ENCODE results near the gene LELP1.
"Not testable (repeated sequence)": the region's sequence is repeated elsewhere in the genome, so short reads cannot be mapped to it uniquely, and the experiment has no call there.

LELP1 gene

GRCh38 chr1:153203130-153203529, at the start of gene LELP1:
Gene LELP1, plus strand, starts transcription at chr1:153203430. Its CDS starts 1,278 bp downstream, at chr1:153204708.
- no peak for DNase-seq (ENCODE audit: low read depth in 3 of 3)

- no peak for DNase-seq (ENCODE audit: low read depth in 3 of 3)
Observed at GRCh38 chr1:153155541-153155940, 47.7 kb upstream of the LELP1 start.

- DNase-seq (ENCODE audit: low read depth in 3 of 3), result no peak
Observed at GRCh38 chr1:153168686-153169085, 34.5 kb upstream of the LELP1 start.

GRCh38 chr1:153174624-153175023, 28.6 kb upstream of the LELP1 start:
- DNase-seq (ENCODE audit: low read depth in 3 of 3), result no peak

GRCh38 chr1:153178922-153179321, 24.3 kb upstream of the LELP1 start:
- no peak for DNase-seq (ENCODE audit: low read depth in 3 of 3)

- DNase-seq (ENCODE audit: low read depth in 3 of 3), result no peak
Observed at GRCh38 chr1:153180556-153180955, 22.7 kb upstream of the LELP1 start.

GRCh38 chr1:153188301-153188700, 14.9 kb upstream of the LELP1 start:
- not testable (repeated sequence) for DNase-seq (ENCODE audit: low read depth in 3 of 3)

GRCh38 chr1:153190373-153190772, 12.9 kb upstream of the LELP1 start:
- DNase-seq (ENCODE audit: low read depth in 3 of 3), result no peak

GRCh38 chr1:153192697-153193096, 10.5 kb upstream of the LELP1 start:
- peak in 1 of 3 experiments; percentile 2 for DNase-seq (ENCODE audit: low read depth in 3 of 3)

- DNase-seq (ENCODE audit: low read depth in 3 of 3), result no peak
Observed at GRCh38 chr1:153194331-153195050, 8.7 kb upstream of the LELP1 start.

GRCh38 chr1:153195216-153195615, 8.0 kb upstream of the LELP1 start:
- DNase-seq (ENCODE audit: low read depth in 3 of 3), result no peak

- DNase-seq (ENCODE audit: low read depth in 3 of 3), result no peak
Observed at GRCh38 chr1:153202006-153202405, 1.2 kb upstream of the LELP1 start.

- no peak for DNase-seq (ENCODE audit: low read depth in 3 of 3)
Observed at GRCh38 chr1:153206631-153207030, 3.4 kb downstream of the LELP1 start.

- no peak for DNase-seq (ENCODE audit: low read depth in 3 of 3)
Observed at GRCh38 chr1:153210206-153210605, 7.0 kb downstream of the LELP1 start.

GRCh38 chr1:153212201-153212600, 9.0 kb downstream of the LELP1 start:
- DNase-seq (ENCODE audit: low read depth in 3 of 3), result no peak

GRCh38 chr1:153213519-153213918, 10.3 kb downstream of the LELP1 start:
- no peak for DNase-seq (ENCODE audit: low read depth in 3 of 3)

GRCh38 chr1:153217212-153217611, 14.0 kb downstream of the LELP1 start, which contains the start of gene PRR9:
Gene PRR9, plus strand, starts transcription at chr1:153217584. Its CDS starts 561 bp downstream, at chr1:153218145.
- DNase-seq (ENCODE audit: low read depth in 3 of 3), result no peak

- DNase-seq (ENCODE audit: low read depth in 3 of 3), result no peak
Observed at GRCh38 chr1:153217744-153218416, 14.7 kb downstream of the LELP1 start.

GRCh38 chr1:153220606-153221303, 17.5 kb downstream of the LELP1 start:
- DNase-seq (ENCODE audit: low read depth in 3 of 3), result no peak

- peak; percentile 9 to 52 (median 32) for DNase-seq (ENCODE audit: low read depth in 3 of 3)
Observed at GRCh38 chr1:153223040-153223891, 20.0 kb downstream of the LELP1 start.

- no peak for DNase-seq (ENCODE audit: low read depth in 3 of 3)
Observed at GRCh38 chr1:153227810-153228209, 24.6 kb downstream of the LELP1 start.

GRCh38 chr1:153228491-153228890, 25.3 kb downstream of the LELP1 start:
- no peak for DNase-seq (ENCODE audit: low read depth in 3 of 3)

Measured in stimulated activated CD4-positive, alpha-beta T cell treated with anti-CD3 and anti-CD28 coated beads, TNF-alpha, amount 100 ng/mL, for 24 hours (primary cell).